H1 (cell line): ENCODE results near the gene PELI2. TPM values are rescaled to one million over a fixed set of nuclear protein-coding genes. Genes with fewer than 3 reads are reported as not detected.

ENCODE experiments used
- CTCF ChIA-PET: fragments of 300-600 bp; sonication (Branson Sonifier 250); formaldehyde crosslinking; loops from one replicate; lab custom pipeline; 2021; ENCODE audit not compliant: partially characterized antibody; lab: Charles Lee
- POLR2A ChIA-PET: fragments of 300-600 bp; sonication (Branson Sonifier 250); formaldehyde crosslinking; loops from one replicate; lab custom pipeline; 2021; ENCODE audit warnings: inconsistent platforms; ENCODE audit not compliant: partially characterized antibody; lab: Charles Lee
- DNase-seq, 2 experiments: peaks; one replicate each; pipeline versions ENCODE4 v3.0.0 to v3.0.0-alpha.2; 2010 to 2022; ENCODE audit warnings: low spot score in 2 of 2, low read depth in 1 of 2, mixed read lengths in 1 of 2
- FAIRE-seq: peaks from 2 replicates; lab custom pipeline; 2011; peaks lifted over from hg19 to GRCh38; lab: Jason Lieb, UNC
- H2AFZ ChIP-seq: 2 replicates; pipeline ENCODE4 v1.8.1; 2012; ENCODE audit warnings: low read length, inconsistent platforms
- H2AK5ac ChIP-seq: 2 replicates; pipeline ENCODE4 v1.6.1; 2013; ENCODE audit warnings: low read depth, low read length
- H2BK120ac ChIP-seq: replicated peaks from 2 replicates; pipeline ENCODE3; 2013; ENCODE audit warnings: low read depth, low read length, inconsistent platforms
- H2BK12ac ChIP-seq: 2 replicates; pipeline ENCODE4 v1.6.1; 2013; ENCODE audit warnings: low read depth, low read length
- H2BK15ac ChIP-seq: 2 replicates; pipeline ENCODE4 v1.6.1; 2013; ENCODE audit warnings: low read length
- H2BK20ac ChIP-seq: 2 replicates; pipeline ENCODE4 v1.6.1; 2013; ENCODE audit warnings: low read length
- H2BK5ac ChIP-seq: 2 replicates; pipeline ENCODE4 v1.6.1; 2013; ENCODE audit warnings: low read depth, low read length
- H3K14ac ChIP-seq: 2 replicates; pipeline ENCODE4 v1.6.1; 2013; ENCODE audit warnings: inconsistent platforms; ENCODE audit not compliant: insufficient read length
- H3K18ac ChIP-seq: 2 replicates; pipeline ENCODE4 v1.6.1; 2013; ENCODE audit warnings: low read length; ENCODE audit errors: extremely low read depth
- H3K23ac ChIP-seq: 2 replicates; pipeline ENCODE4 v1.6.1; 2013; ENCODE audit warnings: inconsistent platforms; ENCODE audit not compliant: insufficient read length
- H3K23me2 ChIP-seq: 2 replicates; pipeline ENCODE4 v1.6.1; 2013; ENCODE audit warnings: low read depth, low read length
- H3K27ac ChIP-seq: 2 replicates; pipeline ENCODE4 v1.6.1; 2011; ENCODE audit warnings: low read depth, low read length, inconsistent platforms
- H3K27me3 ChIP-seq, 4 experiments: replicated peaks in 1 of 4; 1 replicate in 1 of 4; 2 replicates in 3 of 4; pipeline versions ENCODE4 v1.6.1 to v1.8.1; 2011 to 2013; ENCODE audit warnings: low read length in 3 of 4, mild to moderate bottlenecking in 3 of 4, inconsistent platforms in 2 of 4, mixed read lengths in 2 of 4, moderate library complexity in 1 of 4; ENCODE audit not compliant: control insufficient read depth in 3 of 4, insufficient read depth in 3 of 4; ENCODE audit errors: extremely low read depth in 1 of 4
- H3K36me3 ChIP-seq, 4 experiments: 2 replicates each; pipeline versions ENCODE4 v1.6.1 to v1.8.1; 2011 to 2013; ENCODE audit warnings: mild to moderate bottlenecking in 4 of 4, low read length in 3 of 4, moderate library complexity in 2 of 4, control low read depth in 1 of 4, inconsistent platforms in 1 of 4; ENCODE audit not compliant: insufficient read depth in 4 of 4, control insufficient read depth in 2 of 4
- H3K4ac ChIP-seq: replicated peaks from 2 replicates; pipeline ENCODE3; 2013; ENCODE audit warnings: low read length, low read depth, mixed read lengths, inconsistent platforms; ENCODE audit not compliant: insufficient read length
- H3K4me1 ChIP-seq, 4 experiments: replicated peaks in 1 of 4; 1 replicate in 1 of 4; 2 replicates in 3 of 4; pipeline versions ENCODE4 v1.6.1 to v1.8.1; 2011 to 2013; ENCODE audit warnings: low read length in 3 of 4, inconsistent platforms in 2 of 4, mixed read lengths in 1 of 4; ENCODE audit not compliant: insufficient read depth in 4 of 4, control insufficient read depth in 3 of 4
- H3K4me2 ChIP-seq, 2 experiments: 2 replicates each; pipeline versions ENCODE4 v1.6.1 to v1.8.1; 2011 to 2013; ENCODE audit warnings: low read depth in 2 of 2, low read length in 2 of 2, control low read depth in 1 of 2, inconsistent platforms in 1 of 2, mild to moderate bottlenecking in 1 of 2; ENCODE audit not compliant: insufficient read depth in 1 of 2
- H3K4me3 ChIP-seq, 4 experiments: fragments of 200-600, 300-600 bp in 1 of 4; sonication (generic), shearing (Covaris generic), sonication (Bioruptor Twin) in 1 of 4; 2 replicates each; pipeline versions ENCODE4 v1.5.1 to v1.8.1; 2011 to 2016; ENCODE audit warnings: low read length in 4 of 4, low read depth in 3 of 4, control low read depth in 2 of 4, inconsistent platforms in 2 of 4, mild to moderate bottlenecking in 2 of 4, mixed read lengths in 1 of 4, moderate library complexity in 1 of 4; ENCODE audit not compliant: insufficient read depth in 2 of 4; ENCODE audit errors: extremely low read depth in 1 of 4
- H3K56ac ChIP-seq: replicated peaks from 2 replicates; pipeline ENCODE3; 2013; ENCODE audit warnings: low read depth, mild to moderate bottlenecking, mixed read lengths, low read length, inconsistent platforms; ENCODE audit not compliant: insufficient read length
- H3K79me1 ChIP-seq: 2 replicates; pipeline ENCODE4 v1.6.1; 2013; ENCODE audit warnings: low read depth, low read length, control low read depth
- H3K79me2 ChIP-seq, 2 experiments: 2 replicates each; pipeline versions ENCODE4 v1.6.1 to v1.8.1; 2012 to 2013; ENCODE audit warnings: low read length in 2 of 2, mild to moderate bottlenecking in 2 of 2, inconsistent platforms in 1 of 2; ENCODE audit not compliant: insufficient read depth in 2 of 2, control insufficient read depth in 1 of 2
- H3K9ac ChIP-seq, 4 experiments: replicated peaks in 1 of 4; 1 replicate in 1 of 4; 2 replicates in 3 of 4; pipeline versions ENCODE4 v1.6.1 to v1.8.1; 2011 to 2013; ENCODE audit warnings: low read depth in 3 of 4, low read length in 3 of 4, control low read depth in 2 of 4, mild to moderate bottlenecking in 2 of 4, moderate library complexity in 2 of 4, inconsistent platforms in 1 of 4; ENCODE audit errors: extremely low read depth in 1 of 4
- H3K9me3 ChIP-seq, 2 experiments: 2 replicates each; pipeline versions ENCODE4 v1.6.1 to v1.8.1; 2012 to 2013; ENCODE audit warnings: mild to moderate bottlenecking in 2 of 2, moderate library complexity in 2 of 2, control low read depth in 1 of 2, inconsistent platforms in 1 of 2, low read depth in 1 of 2, low read length in 1 of 2, mixed read lengths in 1 of 2; ENCODE audit not compliant: insufficient read depth in 2 of 2
- H4K20me1 ChIP-seq, 2 experiments: replicated peaks in 1 of 2; 2 replicates each; pipeline versions ENCODE3 to v1.8.1; 2011 to 2013; ENCODE audit warnings: inconsistent platforms in 2 of 2, low read length in 2 of 2, mild to moderate bottlenecking in 1 of 2; ENCODE audit not compliant: insufficient read depth in 2 of 2, control insufficient read depth in 1 of 2
- H4K5ac ChIP-seq: 2 replicates; pipeline ENCODE4 v1.6.1; 2013; ENCODE audit warnings: low read length, low read depth, mixed read lengths, inconsistent platforms; ENCODE audit not compliant: insufficient read length
- H4K8ac ChIP-seq: 2 replicates; pipeline ENCODE4 v1.8.0; 2013; ENCODE audit warnings: mild to moderate bottlenecking, moderate library complexity, low read length, inconsistent platforms; ENCODE audit not compliant: insufficient read depth; ENCODE audit errors: extremely low read depth
- H4K91ac ChIP-seq: replicated peaks from 2 replicates; pipeline ENCODE3; 2013; ENCODE audit warnings: low read length, mixed read lengths, inconsistent platforms; ENCODE audit not compliant: insufficient read length
- ATF2 ChIP-seq: IDR thresholded peaks from 2 replicates; pipeline ENCODE4 v1.6.1; 2012; ENCODE audit warnings: low read length, inconsistent platforms
- CBX8 ChIP-seq: fragments of 300-800, 300-1000 bp; sonication (generic); IDR thresholded peaks from 2 replicates; pipeline ENCODE4 v1.7.1; 2016; ENCODE audit warnings: low read depth, low read length, borderline replicate concordance
- CTBP2 ChIP-seq: IDR thresholded peaks from 2 replicates; pipeline ENCODE4 v1.7.0; 2011; ENCODE audit warnings: borderline replicate concordance, mild to moderate bottlenecking, moderate library complexity, mixed read lengths, low read length; ENCODE audit not compliant: insufficient read depth, insufficient read length
- E2F6 ChIP-seq: IDR thresholded peaks from 2 replicates; pipeline ENCODE4 v1.6.1; 2012; ENCODE audit warnings: inconsistent platforms
- MAFK ChIP-seq: IDR thresholded peaks from 2 replicates; pipeline ENCODE4 v1.6.1; 2012; ENCODE audit warnings: low read depth, mild to moderate bottlenecking, improper control_type of control experiment, low read length
- PHF8 ChIP-seq: fragments of 200-600 bp; sonication (generic); conservative IDR thresholded peaks from 2 replicates; pipeline ENCODE4 v1.7.1; 2012; ENCODE audit warnings: low read depth, mild to moderate bottlenecking, inconsistent platforms, low read length, moderate library complexity
- RNF2 ChIP-seq: fragments of 200-900, 300-1000 bp; sonication (generic); IDR thresholded peaks from 2 replicates; pipeline ENCODE4 v1.7.1; 2016; ENCODE audit warnings: borderline replicate concordance, low read depth, mild to moderate bottlenecking, antibody characterized with exemption, low read length; ENCODE audit not compliant: poor library complexity, severe bottlenecking; ENCODE audit errors: missing control alignments
- SIRT6 ChIP-seq: IDR thresholded peaks from one replicate; pipeline ENCODE4 v1.7.1; 2012; ENCODE audit warnings: low read length, inconsistent platforms
- TBP ChIP-seq: IDR thresholded peaks from 2 replicates; pipeline ENCODE4 v1.6.1; 2011; ENCODE audit warnings: low read depth, low read length, improper control_type of control experiment
- ZNF274 ChIP-seq: IDR thresholded peaks from 2 replicates; pipeline ENCODE4 v1.7.0; 2012; ENCODE audit warnings: low read length, borderline replicate concordance; ENCODE audit errors: extremely low read depth
- WGBS, 2 experiments: shearing (Covaris generic) in 1 of 2; methylation state at CpG; one replicate each; pipeline versions ENCODE4 v1.1.6 to v1.1.7; 2013 to 2015; ENCODE audit warnings: low lambda C conversion rate in 2 of 2, mixed read lengths in 2 of 2, inconsistent platforms in 1 of 2, low coverage in 1 of 2, missing lambda C conversion rate in 1 of 2; ENCODE audit not compliant: insufficient replicate concordance in 2 of 2, insufficient coverage in 1 of 2, insufficient read length in 1 of 2; ENCODE audit errors: extremely low coverage in 1 of 2, missing lambda C conversion rate in 1 of 2; 5-methylcytosine and 5-hydroxymethylcytosine counted together
- polyA plus RNA-seq, 7 experiments: library from polyadenylated mRNA; depleted of rRNA in 3 of 7; stranded (reverse) in 5 of 7; unstranded in 2 of 7; fragments of >200 nt in 5 of 7; fragments of 200-250 nt in 2 of 7; gene quantifications; 1 replicate in 5 of 7; 2 replicates in 1 of 7; 4 replicates in 1 of 7; pipeline versions ENCODE4 v1.2.1 to v1.2.3, GENCODE V29; 2011 to 2013; ENCODE audit warnings: missing spikeins in 2 of 7, mixed read lengths in 2 of 7
- total RNA-seq: library from RNA; stranded (reverse); fragmentation: NEBNext Ultra II Directional; extraction: Animal tissue kit (Norgen Biotek cat#: 25700); gene quantifications from 2 replicates; pipeline ENCODE4 v1.2.1, GENCODE V29; 2021

Gene PELI2
- total and polyA plus RNA-seq, 2 of the 8 experiments (the other 6 are each of a cell fraction or from before 2014, with no cell fraction given): 14.6 to 25.7 TPM

GRCh38 chr14:56129933-56130332, 11.7 kb downstream of the PELI2 start:
- Histone ChIP-seq H2BK20ac (0 out of 2 replicates have a peak overlapping the region, but pooled peaks have one; percentile 69), H3K79me2 (peaks cover 7 to 96% of the 10 kb centered on the region in 2 experiments), H3K36me3 (no peaks in the 10 kb centered on the region), H2BK5ac (no peak overlapping the region), H4K5ac (no peak overlapping the region), H3K14ac (no peak overlapping the region), H3K4ac (no peak overlapping the region), H3K4me3 (no peak overlapping the region), H4K20me1 (peaks cover 3 to 9% of the 10 kb centered on the region in 2 experiments), H2BK120ac (no peak overlapping the region), H3K27ac (no peak overlapping the region), H3K4me1 (peaks cover 14 to 42% (median 31%) of the 10 kb centered on the region in 4 experiments), H3K27me3 (no peaks in the 10 kb centered on the region), H3K23ac (no peak overlapping the region), H2AK5ac (no peak overlapping the region), H3K56ac (no peak overlapping the region), H2BK12ac (no peak overlapping the region; the same call in 1 of the 2 replicates), H3K18ac (peak overlapping the region; percentile 72), H2AFZ (no peak overlapping the region), H2BK15ac (peak overlapping the region; percentile 24; the same call in 1 of the 2 replicates), H3K23me2 (peaks cover 2% of the 10 kb centered on the region; the same call in 1 of the 2 replicates), H3K4me2 (peak overlapping the region in 1 of 2 experiments; percentile 20; a peak in 1 of 4 replicates), H3K9ac (no peak overlapping the region), H4K91ac (no peak overlapping the region), H4K8ac (no peak overlapping the region), H3K9me3 (no peaks in the 10 kb centered on the region), H3K79me1 (peaks cover 9% of the 10 kb centered on the region)
- DNase-seq: no peak
- WGBS, 2 experiments: 76% methylated on average over 4 of the region's 4 CpGs; no CpG with 5 or more reads in 1 of the 2 experiments
- ChIA-PET CTCF (interaction anchor here (0.5 to 1.9 kb wide), 4 partner anchors 10 to 1186 kb away, joined by 3 to 6 read pairs (median 4); no protein-coding TSS in a partner anchor), POLR2A (interaction anchor here (5.3 kb wide), 1 partner anchor 11 kb away, joined by 20 read pairs; the partner anchor contains the start of gene PELI2)
- FAIRE-seq: no peak
- TF ChIP-seq ZNF274 (no peak), RNF2 (no peak), ATF2 (no peak), MAFK (no peak), TBP (no peak), SIRT6 (no peak), CBX8 (no peak), CTBP2 (no peak), PHF8 (no peak), E2F6 (no peak)
